ENCODE data around the gene OR2T10.
"Not testable (repeated sequence)": the region's sequence is repeated elsewhere in the genome, so short reads cannot be mapped to it uniquely, and the experiment has no call there.

The OR2T10 gene, protein sequence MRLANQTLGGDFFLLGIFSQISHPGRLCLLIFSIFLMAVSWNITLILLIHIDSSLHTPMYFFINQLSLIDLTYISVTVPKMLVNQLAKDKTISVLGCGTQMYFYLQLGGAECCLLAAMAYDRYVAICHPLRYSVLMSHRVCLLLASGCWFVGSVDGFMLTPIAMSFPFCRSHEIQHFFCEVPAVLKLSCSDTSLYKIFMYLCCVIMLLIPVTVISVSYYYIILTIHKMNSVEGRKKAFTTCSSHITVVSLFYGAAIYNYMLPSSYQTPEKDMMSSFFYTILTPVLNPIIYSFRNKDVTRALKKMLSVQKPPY

DNA sequence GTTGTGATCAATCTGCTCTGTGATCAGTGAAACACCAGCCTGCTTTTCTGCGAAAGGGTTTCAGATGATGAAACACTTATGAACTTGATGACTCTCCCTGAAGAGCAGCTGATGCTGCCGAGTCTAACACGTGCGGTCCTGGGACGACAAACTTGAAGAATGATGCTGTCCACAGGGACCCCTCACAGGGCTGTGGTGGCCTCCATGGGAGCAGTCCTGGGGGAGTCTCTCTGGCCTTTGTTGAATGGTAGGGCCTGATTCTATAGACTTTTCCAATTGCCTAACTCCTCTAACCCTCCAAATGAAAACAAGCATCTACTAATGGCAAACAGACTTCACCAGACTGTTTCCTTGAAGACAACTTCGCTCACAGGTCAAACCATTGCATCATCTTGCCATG is at the start of gene OR2T10:
TSS of gene OR2T10 (minus strand) at position 112 of the 400 bp plus-strand sequence. CDS start 3,932 bp downstream, outside the sequence.
- no peak for DNase-seq

DNA sequence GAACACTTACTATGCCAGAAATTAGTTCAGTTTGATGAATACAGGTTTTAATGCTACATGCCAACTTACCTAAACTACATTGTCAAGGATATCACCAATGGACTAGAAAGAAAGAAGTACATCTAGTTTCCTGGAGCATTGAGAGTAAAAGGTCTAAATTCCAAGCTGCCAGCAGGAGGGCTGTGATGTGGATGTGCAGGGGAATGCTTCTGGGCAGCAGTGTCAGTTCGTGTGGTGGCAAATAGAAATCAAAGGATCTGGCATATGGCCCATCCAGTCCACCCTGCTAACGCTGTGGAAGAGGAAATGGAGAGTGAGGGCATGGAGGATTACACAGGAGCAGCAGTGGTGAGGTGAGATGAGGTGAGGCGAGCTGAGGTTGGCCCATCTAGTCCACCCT is 47.7 kb upstream of the OR2T10 start, which contains the start of gene OR2T35:
TSS of gene OR2T35 (minus strand) at position 101 of the 400 bp plus-strand sequence. CDS start 6,020 bp downstream, outside the sequence.
- not testable (repeated sequence) for DNase-seq

DNA sequence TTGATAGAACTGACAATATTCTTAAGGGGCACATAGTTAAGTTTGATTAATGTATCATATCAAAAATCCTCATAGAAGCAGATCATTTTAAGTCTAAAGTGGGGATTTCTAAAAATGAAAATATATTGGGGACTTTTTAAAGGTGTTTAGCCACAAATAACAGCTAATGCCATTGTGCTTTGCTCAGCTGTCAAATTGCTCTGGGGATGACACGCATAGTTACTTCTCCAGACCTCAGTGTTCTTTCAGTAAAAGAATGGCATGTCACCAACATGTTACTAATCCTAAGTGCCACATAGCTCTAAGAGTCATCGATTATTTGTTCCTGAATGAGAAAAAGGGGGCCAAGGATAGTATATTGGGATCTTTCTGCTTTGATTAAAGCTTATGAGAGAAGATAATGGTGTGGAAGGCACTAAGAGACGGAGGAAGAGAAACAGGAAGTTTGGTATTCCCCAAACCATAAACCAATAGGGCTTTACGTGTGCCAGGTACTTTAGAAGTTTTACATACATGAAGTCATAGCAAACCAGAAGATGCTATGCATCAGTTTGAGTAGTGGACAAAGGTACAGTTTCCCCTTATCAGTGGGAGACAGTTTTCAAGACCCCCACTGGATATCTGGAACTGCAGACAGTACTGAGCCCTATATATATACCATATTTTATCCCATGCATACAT is 45.6 kb upstream of the OR2T10 start:
- DNase-seq = not testable (repeated sequence)

DNA sequence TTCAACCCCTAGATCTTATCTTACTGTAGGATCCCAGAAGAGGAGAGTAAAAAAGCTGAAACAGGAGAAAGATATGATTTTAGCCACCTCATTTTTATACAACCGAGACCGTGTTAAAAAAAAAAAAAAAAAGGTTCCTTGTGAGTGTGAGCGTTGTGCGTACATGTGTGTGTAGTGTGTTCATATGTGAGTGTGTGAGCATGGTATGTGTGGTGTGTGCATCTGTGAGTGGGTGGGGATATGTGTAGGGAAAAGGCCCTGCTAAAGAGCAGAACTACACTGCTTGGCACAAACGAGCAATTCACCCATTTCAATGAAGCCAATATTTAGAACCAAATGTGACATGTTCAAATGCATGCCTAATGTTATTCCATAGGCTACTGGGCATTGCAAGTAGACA is 44.1 kb upstream of the OR2T10 start:
- not testable (repeated sequence) for DNase-seq

DNA sequence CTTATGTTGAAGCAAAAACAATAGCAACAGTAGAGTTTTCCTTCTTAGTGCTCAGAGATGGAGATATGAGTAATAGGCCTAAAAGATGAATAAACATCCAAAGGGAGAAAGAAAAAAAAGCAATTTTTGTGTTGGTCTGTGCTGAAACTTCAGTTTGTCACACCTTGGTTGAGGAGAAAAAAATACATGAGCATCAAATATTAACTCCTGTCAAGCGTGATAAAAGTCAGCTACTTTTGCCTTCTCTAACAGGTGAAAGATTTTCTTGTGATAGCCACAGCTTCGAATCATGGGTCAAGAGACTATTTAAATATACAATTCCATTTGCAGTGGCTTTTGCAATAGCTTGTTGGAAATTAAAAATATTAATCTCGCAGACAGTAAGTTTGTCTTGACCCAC is 43.4 kb upstream of the OR2T10 start:
- DNase-seq = not testable (repeated sequence)

DNA sequence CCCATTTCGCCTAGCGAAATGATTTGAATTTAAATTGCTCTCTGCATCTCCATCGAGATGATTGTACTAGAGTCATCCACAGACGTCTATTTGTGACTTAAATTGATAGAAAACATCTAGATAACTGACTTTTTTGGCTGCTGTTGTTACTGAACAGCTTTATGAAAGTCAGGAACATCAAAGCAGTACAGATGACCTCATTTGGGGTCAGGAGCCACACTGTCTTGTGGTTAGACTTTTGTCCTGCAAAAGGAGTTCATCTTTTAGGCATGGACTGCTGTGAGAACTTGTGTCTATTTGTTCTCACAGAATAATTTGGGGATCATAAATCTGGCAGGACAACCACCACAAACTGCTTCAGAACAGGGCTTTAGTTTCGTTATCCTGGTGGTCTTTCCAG is 42.2 kb upstream of the OR2T10 start:
- DNase-seq = not testable (repeated sequence)

DNA sequence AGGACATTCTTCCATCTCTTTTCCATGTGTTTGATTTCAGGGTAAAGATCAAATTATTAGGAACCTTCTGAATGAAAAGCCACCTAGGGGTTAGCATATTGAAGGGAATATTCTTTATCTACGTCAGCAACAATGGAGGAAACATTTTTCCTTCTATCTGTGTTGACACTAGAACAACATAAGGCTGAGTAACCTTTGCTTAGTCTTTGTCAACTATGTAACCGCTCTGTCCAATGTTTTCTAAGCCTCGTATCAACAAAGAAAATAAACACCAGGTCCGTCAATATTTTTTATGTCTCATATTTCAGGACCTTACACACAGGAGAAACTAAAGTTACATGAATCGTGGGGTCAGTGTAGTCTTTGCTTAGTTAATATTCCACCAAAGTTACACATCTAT is 39.1 kb upstream of the OR2T10 start:
- DNase-seq = not testable (repeated sequence)

DNA sequence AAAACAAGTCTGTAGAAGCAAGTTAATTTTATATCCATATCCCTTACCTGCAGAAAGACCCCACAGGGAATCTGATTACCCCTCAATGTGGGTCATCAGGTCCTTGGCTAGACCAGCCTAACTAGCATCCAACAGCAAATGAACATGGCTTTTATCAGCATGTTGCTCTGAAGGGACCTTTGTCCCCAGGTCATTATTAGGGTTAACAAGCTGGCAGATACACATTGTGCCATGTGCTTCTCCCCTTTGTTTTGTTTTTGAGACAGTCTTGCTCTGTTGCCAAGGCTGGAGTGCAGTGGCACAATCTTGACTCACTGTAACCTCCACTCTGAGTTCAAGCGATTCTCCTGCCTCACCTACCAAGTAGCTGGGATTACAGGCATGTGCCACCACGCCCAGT is 37.5 kb upstream of the OR2T10 start, which contains the start of gene OR2T11:
TSS of gene OR2T11 (minus strand) at position 101 of the 400 bp plus-strand sequence. CDS start 7,963 bp downstream, outside the sequence.
- not testable (repeated sequence) for DNase-seq

DNA sequence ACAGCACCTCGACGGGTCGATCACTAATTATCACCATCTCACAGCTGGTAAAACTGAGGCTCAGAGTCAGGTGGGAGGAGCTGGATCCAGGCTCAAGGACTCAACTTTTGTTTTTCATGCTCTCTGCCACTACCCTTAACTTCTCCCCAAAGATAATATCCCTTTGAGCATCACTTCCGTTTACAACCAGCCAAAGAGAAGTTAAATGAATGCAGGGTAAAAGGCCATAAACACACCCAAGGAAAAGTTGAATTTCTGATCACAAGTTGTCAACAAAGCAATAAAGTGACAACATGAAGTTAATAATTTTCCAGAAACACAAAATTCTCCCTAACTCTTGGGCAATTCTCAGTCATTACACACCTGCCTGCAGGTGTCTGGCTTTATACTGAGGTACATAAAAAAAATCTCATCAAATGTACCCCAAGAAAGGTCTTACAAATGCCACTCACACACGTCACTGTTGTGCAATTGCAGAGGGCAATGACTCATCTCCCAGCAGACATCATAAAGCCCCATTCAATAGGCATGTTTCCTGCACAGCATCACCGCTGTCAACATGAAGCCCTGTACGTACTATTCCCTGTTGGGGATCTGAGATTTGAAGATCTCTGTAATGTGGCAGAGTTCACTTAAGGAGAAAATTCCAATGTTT is 34.0 kb upstream of the OR2T10 start:
- no peak for DNase-seq

DNA sequence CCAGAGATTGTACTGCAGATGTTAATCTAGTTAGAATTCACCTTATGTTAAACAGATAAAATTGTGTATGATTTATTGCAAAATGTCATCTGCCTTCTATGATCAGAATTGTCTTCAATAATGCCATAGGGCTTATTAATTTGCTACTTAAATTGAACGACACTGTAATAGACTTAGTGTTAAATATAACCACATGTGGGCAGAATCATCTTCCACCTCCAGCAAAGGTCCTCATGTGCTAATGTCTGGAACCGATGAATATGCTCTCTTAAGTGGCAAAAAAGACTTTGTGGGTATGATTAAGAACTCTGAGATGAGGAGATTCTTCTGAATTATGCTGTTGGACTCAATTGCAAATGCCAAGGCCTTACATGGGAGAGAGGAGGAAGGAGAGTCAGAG is 33.1 kb upstream of the OR2T10 start:
- no peak for DNase-seq

DNA sequence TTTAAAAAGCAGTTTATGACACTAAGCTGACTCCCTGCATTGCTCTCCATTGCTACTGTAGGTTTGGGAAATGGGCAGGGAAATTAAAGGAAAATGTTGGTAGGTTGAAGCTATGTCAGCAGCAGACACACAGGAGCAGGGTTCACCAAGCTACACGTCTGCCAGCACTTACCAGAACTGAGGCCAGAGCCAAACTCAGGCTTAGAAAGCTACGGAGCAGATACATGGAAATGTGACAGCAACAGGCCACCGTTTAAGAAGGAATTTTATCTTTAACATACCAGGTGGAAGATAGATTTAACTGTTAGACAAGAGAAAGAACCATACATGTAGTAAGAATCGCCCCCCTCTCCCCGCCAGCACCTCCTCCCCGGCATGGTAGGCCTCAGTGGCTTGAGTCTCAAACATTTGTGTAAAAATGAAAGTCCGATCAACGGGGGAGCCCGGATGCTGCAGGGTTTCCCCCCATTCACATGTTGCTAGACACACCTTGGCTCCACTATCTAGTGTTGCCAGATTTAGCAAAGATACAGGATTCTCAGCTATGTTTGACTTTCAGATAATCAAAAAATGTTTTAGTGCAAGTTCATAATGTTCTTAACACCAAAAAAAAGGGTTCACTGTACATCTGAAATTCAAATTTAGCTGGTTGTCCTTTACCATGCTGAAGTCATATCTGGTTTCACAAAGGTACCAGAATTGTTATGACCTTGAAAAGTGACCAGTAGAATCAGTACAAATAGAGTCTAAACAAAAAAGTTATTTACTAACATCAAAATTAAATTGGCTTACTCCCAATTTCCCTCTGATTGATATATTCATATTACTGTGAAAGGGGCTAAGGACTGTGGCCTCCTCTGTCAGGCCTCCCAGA is 30.7 kb upstream of the OR2T10 start:
- no peak for DNase-seq

DNA sequence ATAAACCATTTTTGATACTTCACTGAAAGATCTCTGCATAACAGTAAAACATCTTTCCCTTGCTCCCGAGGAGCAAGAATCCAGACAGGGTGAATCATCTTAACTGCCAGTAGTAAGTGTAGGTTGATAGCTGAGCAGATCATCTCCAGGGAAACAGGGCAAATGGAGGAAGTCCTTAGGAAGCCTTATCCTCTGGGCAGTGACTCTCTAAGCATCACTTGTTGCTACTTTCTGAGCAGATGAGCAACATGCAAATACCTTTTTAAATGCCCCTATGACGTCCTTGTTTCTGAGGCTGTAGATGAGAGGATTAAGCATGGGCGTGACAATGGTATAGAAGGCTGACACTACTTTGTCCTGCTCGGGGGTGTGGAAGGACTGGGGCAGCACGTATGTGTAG is 28.5 kb upstream of the OR2T10 start:
- DNase-seq = no peak

DNA sequence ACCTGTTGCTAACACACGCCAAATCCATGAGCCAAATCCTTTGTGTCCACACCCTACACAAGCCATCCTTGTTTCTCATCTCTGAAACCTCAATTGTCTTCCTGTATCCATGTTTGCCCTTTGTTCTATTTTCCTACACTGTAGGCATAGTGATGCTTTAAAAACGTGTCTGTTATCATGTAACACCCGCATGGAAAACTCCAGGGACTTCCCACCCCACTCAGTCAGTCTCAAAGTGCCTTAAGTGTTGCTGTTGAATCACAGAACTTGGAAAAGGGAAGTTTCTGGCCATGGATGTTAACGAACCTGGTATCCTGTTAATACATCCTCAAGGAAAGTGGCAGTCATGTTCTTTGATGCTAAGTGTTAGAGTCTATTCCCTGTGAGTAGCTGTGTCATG is 27.7 kb upstream of the OR2T10 start:
- no peak for DNase-seq

DNA sequence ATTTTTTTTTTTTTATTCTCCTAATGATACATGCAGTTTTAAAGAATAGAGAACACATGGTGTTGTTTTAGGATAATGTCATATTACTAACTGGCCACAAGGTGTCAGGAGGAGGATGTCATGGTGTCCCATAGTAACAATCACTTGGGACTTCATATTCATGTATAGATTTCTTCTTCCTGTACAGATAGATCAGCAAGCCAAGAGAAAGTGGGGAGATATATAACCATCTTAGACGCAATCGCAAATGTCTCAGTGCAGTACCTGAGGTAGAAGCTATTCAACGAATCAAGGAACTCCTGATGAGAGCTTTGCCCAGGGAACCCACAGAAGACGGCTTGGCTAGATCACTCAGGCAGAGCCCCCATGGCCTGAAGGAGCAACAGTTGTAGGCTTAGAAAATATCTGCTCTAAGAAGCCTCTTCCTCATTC is 25.1 kb upstream of the OR2T10 start:
- DNase-seq = no peak

DNA sequence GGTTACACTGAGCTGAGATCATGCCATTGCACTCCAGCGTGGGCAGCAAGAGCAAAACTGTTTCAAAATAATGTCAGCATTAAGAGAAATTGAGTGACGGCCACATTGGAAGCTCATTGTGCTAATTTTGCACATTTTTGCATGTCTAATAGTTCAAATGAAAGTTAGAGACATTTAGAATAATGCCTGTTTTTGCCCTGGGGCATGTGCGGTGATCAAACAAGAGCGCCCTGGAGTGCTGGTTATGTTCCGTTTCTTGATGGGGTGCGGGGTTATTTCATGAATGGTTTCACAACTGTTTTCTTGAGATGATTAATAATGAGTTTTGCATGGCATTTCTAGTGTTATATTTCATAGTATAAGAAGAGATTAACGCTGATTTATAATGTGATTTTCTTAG is 24.3 kb upstream of the OR2T10 start:
- no peak for DNase-seq

DNA sequence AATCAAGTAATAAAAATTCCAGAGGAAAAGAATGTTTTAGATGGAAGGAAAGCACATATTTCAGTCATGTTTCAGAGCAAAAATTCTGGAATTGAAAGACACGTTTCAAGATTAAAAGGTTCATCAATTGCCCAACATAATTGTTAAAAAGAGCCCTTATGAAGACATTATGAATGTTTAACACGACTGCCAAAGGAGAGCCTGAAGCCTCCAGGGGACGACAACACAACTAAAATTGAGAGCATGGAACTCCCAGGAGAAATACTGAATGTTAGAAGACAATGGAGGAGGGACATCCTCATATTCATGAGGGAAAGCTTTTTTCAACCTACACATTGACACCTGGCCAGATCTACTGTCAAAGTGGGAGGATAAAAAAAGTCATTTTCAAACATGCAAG is 21.4 kb upstream of the OR2T10 start:
- DNase-seq = peak in 5 of 14 donors; percentile 1 to 21 (median 9)

DNA sequence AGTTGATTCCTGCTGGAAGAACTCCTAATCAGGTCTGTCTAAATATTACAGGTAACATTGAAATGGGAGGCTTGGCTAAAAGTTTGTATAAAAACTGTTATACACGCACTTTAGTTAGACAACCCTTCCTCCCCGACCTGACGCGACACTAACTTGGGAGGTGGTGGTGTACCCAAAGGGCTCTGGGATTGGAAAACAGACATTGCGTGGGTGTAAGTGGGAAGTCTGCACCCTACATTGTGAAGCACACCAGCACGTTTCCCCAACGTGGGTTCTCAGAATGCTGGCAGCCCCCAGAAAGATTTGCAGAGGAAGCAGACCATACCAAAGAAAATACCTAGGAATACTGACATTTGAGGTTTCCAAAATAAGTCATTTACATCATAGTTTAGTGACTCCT is 20.6 kb upstream of the OR2T10 start:
- no peak for DNase-seq

DNA sequence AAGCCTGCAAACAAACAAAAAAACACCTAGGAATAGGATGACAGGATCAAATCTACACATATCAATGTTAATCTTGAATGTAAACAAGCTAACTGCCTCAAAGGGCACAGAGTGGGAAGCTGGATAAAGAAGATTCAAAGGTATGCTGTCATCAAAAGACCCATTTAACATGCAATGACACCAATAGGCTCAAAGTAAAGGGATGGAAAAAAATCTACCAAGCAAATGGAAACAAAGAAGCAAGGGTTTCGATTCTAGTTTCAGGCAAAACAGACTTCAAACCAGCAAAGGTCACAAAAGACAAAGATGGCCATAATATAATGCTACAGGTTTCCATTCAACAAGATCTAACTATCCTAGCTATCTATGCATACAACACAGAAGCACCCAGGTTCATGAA is 16.2 kb upstream of the OR2T10 start:
- no peak for DNase-seq

DNA sequence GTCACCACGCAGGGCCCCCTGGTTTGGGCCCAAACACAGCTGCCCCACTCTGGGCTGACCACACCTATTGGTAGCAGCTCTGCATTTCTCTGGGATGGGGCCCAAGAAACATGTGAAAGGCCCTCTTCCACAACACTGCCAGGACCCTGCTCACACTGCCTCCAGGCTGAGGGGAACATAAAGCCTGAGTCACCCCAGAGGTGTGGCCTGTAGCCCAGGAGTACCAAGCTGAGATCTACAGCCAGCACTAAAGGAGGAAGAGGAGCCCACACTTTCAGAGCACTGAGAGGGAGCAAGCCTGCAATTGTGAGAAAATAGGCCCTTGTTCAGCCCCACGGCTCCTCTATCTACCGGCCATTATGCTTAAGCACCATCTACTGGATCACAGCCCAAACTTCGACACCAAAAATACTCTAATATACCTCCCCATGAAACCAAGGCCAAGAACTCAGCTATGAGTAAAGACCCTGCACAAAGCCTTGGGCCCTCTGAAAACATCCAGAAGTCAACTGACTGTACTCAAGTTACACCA is 14.4 kb upstream of the OR2T10 start:
- DNase-seq = no peak

DNA sequence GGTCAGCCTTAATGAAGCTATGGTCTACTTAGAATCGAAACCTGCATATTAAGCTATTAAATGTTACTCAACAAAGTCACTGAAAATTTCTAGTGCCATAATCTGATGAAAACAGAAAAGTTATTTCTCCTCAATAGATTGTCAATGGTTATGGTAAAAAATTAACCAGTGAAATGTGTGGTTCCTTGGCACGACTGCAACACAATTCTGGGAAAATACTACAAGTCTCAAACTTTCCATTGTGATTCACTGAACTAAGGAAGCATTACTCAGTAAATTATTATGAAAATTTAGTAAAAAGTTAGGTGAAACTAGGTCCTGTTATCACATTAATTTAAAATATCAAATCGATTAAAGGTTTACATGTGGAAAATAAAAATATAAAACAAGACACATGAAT is 12.8 kb upstream of the OR2T10 start:
- DNase-seq = no peak

DNA sequence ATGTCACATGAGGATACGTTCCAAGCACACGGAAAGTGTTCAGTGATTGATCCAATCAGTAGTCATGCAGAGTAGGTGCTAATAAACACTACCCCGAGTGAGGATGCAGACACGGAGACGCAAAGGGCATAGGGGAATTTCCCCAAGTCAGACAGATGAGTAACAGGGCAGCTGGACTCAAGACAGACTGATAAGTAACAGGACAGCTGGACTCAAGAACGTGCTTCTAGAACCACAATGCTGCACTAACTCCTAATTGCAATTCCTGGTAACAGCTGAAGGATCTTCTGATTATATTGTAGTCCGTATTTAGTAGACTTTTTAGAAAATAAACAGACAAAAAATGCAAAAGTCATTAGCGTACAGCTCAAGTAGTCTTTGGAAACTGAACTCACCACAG is 1.9 kb upstream of the OR2T10 start:
- no peak for DNase-seq

DNA sequence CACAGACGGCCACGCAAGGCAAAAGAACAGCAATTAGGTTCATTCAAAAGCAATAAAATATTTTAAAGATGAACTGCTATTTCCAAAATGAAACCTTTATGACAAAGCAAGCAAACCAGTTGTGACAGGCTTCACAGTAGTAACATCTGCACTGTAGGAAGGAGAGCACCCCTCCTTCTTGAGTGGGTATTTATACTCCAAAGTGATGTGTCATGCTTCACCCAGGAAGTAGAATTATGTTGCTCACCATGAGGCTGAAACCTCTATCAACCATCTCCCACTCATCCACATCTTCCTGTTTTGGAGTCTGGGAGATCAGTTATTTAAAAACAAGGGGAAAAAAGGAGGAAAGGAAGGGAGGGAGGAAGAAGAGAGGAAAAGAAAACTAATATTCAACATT is 885 bp downstream of the OR2T10 start:
- no peak for DNase-seq
